ENCODE measurements around the gene HOXC13.

HOXC13 gene

DNA sequence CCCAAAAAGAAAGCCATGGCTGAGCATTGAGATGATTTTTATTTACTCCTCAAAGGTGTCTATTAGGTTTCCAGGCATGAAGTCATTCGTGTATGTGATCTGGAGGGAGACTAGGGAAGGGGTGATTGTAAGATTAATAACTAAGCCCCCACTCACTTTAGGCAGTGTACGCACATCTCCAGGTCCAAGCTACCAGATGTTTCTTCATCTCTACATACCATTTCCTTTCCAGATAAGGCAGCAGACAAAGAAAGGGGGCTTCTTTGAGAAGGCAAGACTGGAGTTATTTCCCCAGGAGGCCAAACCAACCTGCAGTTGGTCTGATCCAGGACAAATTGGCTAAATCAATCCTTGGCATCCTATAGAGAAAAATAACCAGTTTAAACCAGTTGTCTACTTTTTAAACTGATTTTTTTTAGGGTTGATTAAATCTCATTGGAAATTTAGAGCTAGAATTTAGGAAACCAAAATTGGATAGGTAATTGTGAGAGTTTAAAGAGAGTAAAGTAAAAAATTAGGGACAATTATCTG lies 3.9 kb downstream of the HOXC13 start:
- DNase-seq (ENCODE audit: low read depth, low spot score), result no peak
- ChIA-PET CTCF (interaction anchor here (1.0 to 1.1 kb wide), 2 partner anchors 12 to 259 kb away, joined by 3 read pairs; no protein-coding TSS in a partner anchor), POLR2A (no interaction called here)
- no peak for TF ChIP-seq CTCF (IDR thresholded peaks at IDR 0.05; ENCODE audit: insufficient read depth, low read length, missing control alignments)
- no peak overlapping the region for H3K4me3 ChIP-seq (ENCODE audit: low read depth, low read length)

DNA sequence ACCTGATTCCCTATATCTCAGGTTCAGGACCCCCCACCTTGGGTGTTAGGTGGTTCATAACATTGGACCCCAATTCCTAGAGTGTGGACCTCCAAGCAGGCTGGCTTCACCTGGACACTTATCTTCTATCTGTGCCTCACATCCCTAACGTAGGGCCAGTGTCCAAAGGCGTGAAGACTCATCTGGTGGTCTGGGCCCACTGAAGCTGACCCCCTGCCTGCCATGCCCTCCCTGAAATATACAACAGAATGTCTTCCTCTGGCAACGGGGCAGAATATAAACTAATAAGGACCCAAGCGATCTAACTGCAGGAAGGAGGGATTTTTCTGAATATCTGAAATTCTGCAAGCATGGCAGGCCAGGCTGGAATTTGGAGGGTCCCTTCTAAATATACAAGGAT lies 5.6 kb downstream of the HOXC13 start:
- TF ChIP-seq CTCF (IDR thresholded peaks at IDR 0.05; ENCODE audit: insufficient read depth, low read length, missing control alignments), result no peak
- ChIA-PET CTCF (interaction anchor here (0.8 kb wide), 1 partner anchor 187 kb away, joined by 3 read pairs; no protein-coding TSS in a partner anchor), POLR2A (no interaction called here)
- no peak for DNase-seq (ENCODE audit: low read depth, low spot score)
- no peak overlapping the region for H3K4me3 ChIP-seq (ENCODE audit: low read depth, low read length)

DNA sequence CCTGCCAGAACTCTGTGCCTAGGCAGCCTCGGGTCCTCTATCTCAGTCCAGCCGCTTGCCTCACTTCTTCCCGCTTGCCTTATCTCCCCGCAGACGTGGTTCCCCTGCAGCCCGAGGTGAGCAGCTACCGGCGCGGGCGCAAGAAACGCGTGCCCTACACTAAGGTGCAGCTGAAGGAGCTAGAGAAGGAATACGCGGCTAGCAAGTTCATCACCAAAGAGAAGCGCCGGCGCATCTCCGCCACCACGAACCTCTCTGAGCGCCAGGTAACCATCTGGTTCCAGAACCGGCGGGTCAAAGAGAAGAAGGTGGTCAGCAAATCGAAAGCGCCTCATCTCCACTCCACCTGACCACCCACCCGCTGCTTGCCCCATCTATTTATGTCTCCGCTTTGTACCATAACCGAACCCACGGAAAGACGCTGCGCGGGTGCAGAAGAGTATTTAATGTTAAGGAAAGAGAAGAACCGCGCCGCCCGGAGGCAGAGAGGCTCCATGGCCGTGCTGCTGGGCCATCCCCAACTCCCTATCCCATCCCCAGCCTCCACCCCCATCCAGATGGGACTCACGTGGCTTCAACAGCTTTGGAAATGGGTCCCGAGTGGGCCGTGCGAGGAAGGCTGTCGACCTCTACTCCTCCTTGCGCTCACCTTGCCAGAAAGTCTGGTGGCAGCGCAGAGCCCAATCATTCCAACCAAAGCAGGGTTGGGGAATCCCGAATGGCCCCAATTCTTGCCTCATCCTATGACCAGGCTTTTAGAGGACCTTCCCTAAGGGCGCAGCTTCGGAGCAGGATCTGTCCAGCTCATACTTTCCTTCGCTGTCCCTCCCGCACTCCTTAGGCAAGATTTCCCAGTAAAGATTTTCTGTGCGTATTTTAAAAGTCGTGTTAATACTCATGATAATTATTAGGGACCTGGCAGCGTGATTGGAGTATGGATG lies 6.5 kb downstream of the HOXC13 start:
- DNase-seq (ENCODE audit: low read depth, low spot score), result no peak
- TF ChIP-seq CTCF (IDR thresholded peaks at IDR 0.05; ENCODE audit: insufficient read depth, low read length, missing control alignments), result no peak
- CTCF ChIA-PET, result interaction anchor here (0.8 to 1.3 kb wide), 2 partner anchors 188 to 263 kb away, joined by 3 read pairs; no protein-coding TSS in a partner anchor
- POLR2A ChIA-PET, result no interaction called here
- H3K4me3 ChIP-seq (ENCODE audit: low read depth, low read length), result no peak overlapping the region

DNA sequence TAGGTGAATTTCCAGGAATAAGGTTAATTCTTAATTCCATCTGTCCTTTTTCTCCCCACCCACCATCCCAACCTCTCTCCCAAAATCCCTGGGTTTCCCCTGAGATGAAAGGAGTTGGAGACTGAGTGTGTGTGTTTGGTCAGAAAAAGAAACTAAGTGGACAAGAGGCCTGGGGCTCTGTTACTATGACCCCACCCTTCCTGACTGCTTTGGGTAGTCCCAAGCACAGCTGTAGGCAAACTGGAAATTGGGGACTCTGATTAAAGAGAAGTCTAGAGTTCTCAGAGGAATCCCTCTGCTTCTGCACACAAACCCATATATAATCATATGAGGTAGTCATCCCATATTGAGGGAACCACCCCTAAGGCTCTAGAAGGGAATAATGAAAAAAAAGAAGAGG lies 9.1 kb downstream of the HOXC13 start:
- no peak for DNase-seq (ENCODE audit: low read depth, low spot score)
- no peak for TF ChIP-seq CTCF (IDR thresholded peaks at IDR 0.05; ENCODE audit: insufficient read depth, low read length, missing control alignments)
- POLR2A ChIA-PET, result no interaction called here
- H3K4me3 ChIP-seq (ENCODE audit: low read depth, low read length), result no peak overlapping the region
- CTCF ChIA-PET, result no interaction called here

DNA sequence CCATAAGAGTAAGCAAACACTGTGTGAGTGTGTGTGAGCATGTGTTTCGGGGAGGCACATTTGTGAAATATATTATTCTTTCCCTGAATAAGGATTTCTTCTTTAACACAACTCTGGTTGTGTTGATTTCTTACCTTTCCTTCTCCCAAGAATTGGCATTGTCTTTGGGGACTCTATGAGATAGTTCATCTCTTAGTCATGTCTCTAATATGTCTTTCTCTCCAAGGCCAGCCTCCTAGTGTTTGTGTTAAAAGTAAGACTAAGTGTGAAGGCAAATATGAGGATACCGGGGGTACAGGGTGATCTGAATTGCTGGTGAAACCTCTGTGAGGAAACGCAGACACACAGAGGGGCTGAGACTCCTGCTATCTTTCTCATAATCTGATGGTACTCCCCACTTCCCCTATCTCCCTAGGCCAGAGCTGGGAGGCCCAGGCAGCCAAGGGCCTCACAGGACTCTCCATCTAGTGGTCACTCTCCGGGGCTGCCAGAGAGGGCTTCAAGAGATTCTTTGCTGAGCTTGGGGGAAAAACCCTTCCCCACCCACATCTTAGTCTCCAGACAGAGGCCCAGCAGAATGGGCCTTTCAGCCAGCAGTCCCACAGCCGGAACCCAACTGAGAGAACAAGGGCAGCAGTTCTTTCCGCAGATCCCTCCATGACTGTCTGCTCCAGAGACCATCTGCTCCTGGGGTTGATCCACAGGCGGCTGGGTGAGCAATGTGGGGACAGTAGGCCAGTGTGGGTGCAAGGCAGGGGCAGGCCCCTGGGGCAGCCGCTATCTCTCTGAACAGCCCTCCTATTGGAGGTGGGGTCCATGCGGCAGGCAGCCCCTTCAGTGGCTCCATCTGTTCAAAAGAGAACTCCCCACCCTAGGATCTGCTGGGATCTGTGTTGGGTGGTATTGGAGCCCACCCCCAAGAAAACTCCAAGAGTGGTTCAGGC lies 10.3 kb downstream of the HOXC13 start:
- no peak for DNase-seq (ENCODE audit: low read depth, low spot score)
- CTCF ChIA-PET, result interaction anchor here (0.9 kb wide), 1 partner anchor 18 kb away, joined by 3 read pairs; no protein-coding TSS in a partner anchor
- POLR2A ChIA-PET, result no interaction called here
- TF ChIP-seq CTCF (IDR thresholded peaks at IDR 0.05; ENCODE audit: insufficient read depth, low read length, missing control alignments), result no peak
- H3K4me3 ChIP-seq (ENCODE audit: low read depth, low read length), result no peak overlapping the region

Measured in AG04449 (cell line).